Dendritic cell treated with granulocyte-macrophage colony-stimulating factor and Interleukin-4, amounts not matched to agents 40 ng/mL and 50 ng/mL, for 4 days (primary cell): ENCODE measurements around the gene MTRFR.
A peak's percentile ranks its signal among the peaks of the same experiment; 100 is the strongest.

ENCODE experiments used
- H3K27ac Mint-ChIP-seq: one replicate; pipeline ENCODE4 v1.8.0; 2022; ENCODE audit warnings: mild to moderate bottlenecking, mixed read lengths
- H3K27me3 Mint-ChIP-seq: one replicate; pipeline ENCODE4 v1.8.0; 2022; ENCODE audit warnings: mild to moderate bottlenecking, mixed read lengths
- H3K36me3 Mint-ChIP-seq: one replicate; pipeline ENCODE4 v1.8.0; 2022; ENCODE audit warnings: low read depth, mixed read lengths
- H3K4me1 Mint-ChIP-seq: one replicate; pipeline ENCODE4 v1.8.0; 2022; ENCODE audit warnings: low read depth, mixed read lengths
- H3K4me3 Mint-ChIP-seq: one replicate; pipeline ENCODE4 v1.8.0; 2022; ENCODE audit warnings: mild to moderate bottlenecking, moderate library complexity, mixed read lengths
- H3K9me3 Mint-ChIP-seq: one replicate; pipeline ENCODE4 v1.8.0; 2022; ENCODE audit warnings: mixed read lengths
- intact Hi-C: fragments of 100-400 bp; cut with micrococcal nuclease; formaldehyde crosslinking; loops from one replicate; pipeline ENCODE4 v1.15.0; 2022

MTRFR gene

DNA sequence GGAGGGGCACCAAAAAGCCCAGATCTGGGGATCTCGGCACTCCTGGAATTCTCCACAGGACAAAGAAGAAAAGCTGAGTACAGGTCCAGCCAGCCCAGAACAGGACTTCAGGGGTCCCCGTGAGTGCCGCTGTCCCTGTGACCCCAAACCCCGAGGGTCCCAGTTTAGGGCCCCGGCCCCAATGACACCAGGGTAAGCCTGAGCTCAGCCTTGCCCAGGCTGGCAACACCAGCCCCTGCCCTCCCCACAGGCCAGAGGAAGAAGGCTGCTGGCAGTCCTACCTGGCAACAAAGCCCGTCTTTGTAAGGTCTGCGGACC, 36.6 kb downstream of the MTRFR start:
- H3K27me3 Mint-ChIP-seq, result peaks cover 2% of the 10 kb centered on the region
- peak overlapping the region; percentile 83 for H3K4me3 Mint-ChIP-seq
- peaks cover 52% of the 10 kb centered on the region for H3K4me1 Mint-ChIP-seq
- H3K27ac Mint-ChIP-seq, result peak overlapping the region; percentile 73
- H3K9me3 Mint-ChIP-seq, result no peaks in the 10 kb centered on the region
- intact Hi-C loops, result loop anchor here (10.0 kb wide), 1 partner anchor 45 kb away; no protein-coding TSS in a partner anchor
- peaks cover 26% of the 10 kb centered on the region for H3K36me3 Mint-ChIP-seq

DNA sequence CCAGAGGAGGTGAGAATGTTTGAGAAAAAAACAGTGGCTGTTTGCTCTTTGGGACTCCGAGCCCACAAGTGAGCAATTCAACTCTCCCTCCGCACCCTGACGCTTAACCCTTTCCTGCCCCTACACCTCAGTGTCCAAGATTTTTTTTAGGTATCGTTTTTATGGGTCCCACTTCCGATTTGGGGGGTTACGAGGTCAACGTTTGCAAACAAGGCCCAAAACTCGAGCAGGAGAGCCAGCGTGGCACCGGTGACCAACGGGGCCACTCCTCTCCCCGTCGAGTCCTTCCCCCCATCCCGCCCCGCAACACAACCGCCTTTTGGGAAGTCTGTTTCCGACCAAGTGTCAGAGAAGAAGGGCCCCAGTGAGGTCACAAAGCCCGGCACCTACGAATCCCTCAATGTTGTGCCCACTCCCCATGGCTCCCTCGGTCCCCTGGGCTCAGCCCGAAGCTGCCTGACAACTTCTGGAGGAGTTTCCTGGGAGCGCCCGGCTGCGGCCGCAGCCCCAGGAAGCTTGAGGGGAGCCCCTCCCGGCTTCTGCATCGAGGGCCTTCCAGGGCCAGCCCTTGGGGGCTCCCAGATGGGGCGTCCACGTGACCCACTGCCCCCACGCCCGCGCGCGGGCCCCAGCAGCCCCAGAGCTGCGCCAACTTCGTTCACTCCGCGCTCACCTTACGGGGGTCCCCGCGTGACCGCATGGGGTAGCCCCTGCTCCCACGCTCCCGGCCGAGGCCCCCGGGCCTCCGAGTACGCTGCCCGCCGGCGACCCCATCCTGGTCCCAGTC, 37.2 kb downstream of the MTRFR start:
- intact Hi-C loops, result no loop called here
- Mint-ChIP-seq H3K9me3 (no peaks in the 10 kb centered on the region), H3K4me3 (peak overlapping the region; percentile 83), H3K27ac (peak overlapping the region; percentile 73), H3K27me3 (peaks cover 2% of the 10 kb centered on the region), H3K4me1 (peaks cover 50% of the 10 kb centered on the region), H3K36me3 (peaks cover 21% of the 10 kb centered on the region)

DNA sequence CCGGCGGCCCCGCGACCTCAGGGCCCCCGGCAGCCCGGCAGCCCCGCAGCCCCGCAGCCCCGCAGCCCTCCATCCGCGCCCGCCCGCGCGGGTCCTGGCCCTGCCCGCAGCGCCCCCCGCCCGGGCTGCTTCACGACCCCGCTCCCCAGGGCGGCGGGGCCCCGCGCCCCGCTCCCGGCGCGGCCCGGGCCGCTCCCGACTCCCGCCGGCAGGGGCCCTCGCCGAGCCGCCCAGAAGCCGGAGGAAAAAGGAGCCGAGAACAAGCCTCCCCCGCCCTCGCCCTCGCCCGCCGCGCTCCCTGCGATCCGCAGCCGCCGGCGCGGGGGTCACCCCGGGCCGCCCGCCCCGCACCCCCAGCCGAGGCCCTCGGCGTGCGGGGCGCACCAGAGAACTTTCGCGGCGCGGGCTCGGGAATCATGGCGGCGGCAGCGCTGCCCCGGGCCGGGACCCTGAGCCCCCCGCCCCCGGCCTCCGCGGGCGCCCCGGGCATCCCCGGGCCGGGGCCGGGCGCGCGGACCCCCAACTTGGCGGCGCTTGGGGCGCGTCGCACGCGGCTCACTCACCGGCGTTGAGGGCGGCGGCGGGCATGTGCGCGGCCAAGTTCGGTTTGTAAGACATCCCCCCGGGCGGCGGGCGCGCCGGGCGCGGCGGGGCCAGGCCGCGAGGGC, 37.9 kb downstream of the MTRFR start:
- Mint-ChIP-seq H3K27me3 (peaks cover 2% of the 10 kb centered on the region), H3K4me1 (peaks cover 43% of the 10 kb centered on the region), H3K4me3 (peak overlapping the region; percentile 83), H3K9me3 (no peaks in the 10 kb centered on the region), H3K36me3 (peaks cover 13% of the 10 kb centered on the region), H3K27ac (no peak overlapping the region)
- intact Hi-C loops, result no loop called here

DNA sequence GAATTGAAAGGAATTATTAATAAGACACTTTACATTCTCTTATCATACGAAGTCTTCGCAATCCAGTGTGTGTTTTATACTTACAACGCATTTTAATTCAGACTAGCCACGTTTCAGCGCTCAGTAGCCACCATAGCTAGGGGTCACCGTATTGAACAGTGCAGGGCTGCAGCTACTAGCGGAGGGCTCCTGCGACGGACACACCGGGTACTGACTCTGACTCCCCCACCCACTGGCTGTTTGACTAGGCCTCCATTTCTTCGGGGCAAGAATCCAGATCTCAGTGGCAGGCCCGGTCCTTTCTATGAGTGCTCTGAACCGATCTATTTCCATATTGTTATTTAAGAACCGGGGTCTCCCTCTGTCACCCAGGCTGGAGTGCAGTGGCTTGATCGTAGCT, 39.9 kb downstream of the MTRFR start:
- intact Hi-C loops, result no loop called here
- no peaks in the 10 kb centered on the region for H3K36me3 Mint-ChIP-seq
- H3K27me3 Mint-ChIP-seq, result peaks cover 2% of the 10 kb centered on the region
- H3K27ac Mint-ChIP-seq, result no peak overlapping the region
- peaks cover 29% of the 10 kb centered on the region for H3K4me1 Mint-ChIP-seq
- no peaks in the 10 kb centered on the region for H3K9me3 Mint-ChIP-seq
- H3K4me3 Mint-ChIP-seq, result no peak overlapping the region

DNA sequence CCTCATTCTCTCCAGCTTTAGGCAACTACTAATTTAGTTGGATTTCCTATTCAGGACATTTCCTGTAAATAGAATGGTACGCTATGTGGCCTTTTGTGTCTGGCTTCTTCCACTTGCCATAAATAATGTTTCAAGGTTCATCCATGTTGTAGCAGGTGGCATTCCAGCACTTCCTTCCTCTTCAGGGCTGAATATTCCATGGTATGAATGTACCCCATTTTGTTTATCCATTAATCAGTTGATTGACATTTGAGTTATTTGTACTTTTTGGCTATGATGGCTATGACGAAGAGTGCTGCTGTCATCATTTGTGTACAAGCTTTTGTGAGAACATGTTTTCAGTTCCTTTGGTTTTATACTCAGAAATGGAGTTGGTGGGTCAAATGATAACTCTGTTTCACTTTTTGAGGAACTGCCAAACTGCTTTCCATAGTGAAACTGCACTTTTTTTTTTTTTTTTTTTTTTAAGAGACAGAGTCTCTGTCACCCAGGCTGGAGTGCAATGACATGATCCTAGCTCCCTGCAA, 44.9 kb downstream of the MTRFR start:
- intact Hi-C loops, result no loop called here
- Mint-ChIP-seq H3K27me3 (peaks cover 2% of the 10 kb centered on the region), H3K27ac (peak overlapping the region; percentile 96), H3K36me3 (no peaks in the 10 kb centered on the region), H3K9me3 (no peaks in the 10 kb centered on the region), H3K4me1 (peaks cover 5% of the 10 kb centered on the region), H3K4me3 (peak overlapping the region; percentile 48)

DNA sequence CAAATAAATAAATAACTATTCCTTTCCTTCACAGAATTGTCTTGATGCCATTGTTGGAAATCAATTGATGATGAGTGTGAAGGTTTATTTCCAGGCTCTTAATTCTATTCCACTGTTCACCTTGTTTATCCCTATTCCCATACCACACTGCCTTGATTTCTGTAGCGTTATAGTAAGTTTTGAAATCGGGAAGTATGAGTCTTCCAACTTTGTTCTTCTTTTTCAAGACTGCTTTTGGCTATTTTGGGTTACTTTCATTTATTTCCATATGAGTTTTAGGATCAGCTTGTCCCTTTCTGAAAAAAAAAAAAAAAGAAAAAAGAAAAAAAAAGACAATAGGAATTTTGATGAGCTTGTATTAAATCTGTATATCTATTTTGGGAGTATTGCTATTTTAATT, 47.7 kb downstream of the MTRFR start:
- H3K36me3 Mint-ChIP-seq, result no peaks in the 10 kb centered on the region
- H3K4me1 Mint-ChIP-seq, result peaks cover 5% of the 10 kb centered on the region
- H3K4me3 Mint-ChIP-seq, result no peak overlapping the region
- intact Hi-C loops, result no loop called here
- peak overlapping the region; percentile 45 for H3K27ac Mint-ChIP-seq
- no peaks in the 10 kb centered on the region for H3K9me3 Mint-ChIP-seq
- no peaks in the 10 kb centered on the region for H3K27me3 Mint-ChIP-seq

DNA sequence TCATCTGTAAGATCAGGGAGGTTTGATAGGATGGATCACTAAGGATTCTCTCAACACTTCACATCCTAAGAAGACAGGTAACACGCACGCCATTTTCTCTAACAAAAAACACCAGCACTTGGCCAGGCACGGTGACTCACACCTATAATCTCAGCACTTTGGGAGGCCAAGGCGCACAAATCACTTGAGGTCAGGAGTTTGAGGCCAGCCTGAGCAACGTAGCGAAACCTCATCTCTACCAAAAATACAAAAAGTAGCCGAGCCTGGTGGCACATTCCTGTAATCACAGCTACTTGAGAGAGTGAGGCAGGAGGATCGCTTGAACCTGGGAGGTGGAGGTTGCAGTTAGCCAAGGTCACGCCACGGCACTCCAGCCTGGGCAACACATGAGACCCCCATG, 48.9 kb downstream of the MTRFR start:
- Mint-ChIP-seq H3K9me3 (no peaks in the 10 kb centered on the region), H3K27ac (no peak overlapping the region), H3K27me3 (no peaks in the 10 kb centered on the region), H3K36me3 (no peaks in the 10 kb centered on the region), H3K4me3 (no peak overlapping the region), H3K4me1 (peaks cover 5% of the 10 kb centered on the region)
- intact Hi-C loops, result no loop called here

DNA sequence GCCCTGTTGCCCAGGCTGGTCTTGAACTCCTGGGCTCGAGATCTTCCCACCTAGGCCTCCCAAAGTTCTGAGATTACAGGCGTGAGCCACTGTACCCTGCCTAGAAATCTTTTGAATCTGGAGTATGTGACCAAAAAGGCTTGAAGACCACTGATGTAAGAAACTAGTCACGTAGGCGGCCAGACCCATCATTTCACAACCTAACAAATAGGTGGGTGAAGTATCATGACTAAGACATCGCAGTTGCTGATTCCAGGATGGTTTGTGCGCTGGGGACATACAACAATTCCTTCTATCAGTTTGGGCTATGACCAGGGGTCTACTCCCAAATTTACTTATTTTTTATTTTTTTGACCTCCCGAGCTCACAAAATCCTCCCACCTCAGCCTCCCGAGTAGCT, 50.2 kb downstream of the MTRFR start:
- peaks cover 1% of the 10 kb centered on the region for H3K36me3 Mint-ChIP-seq
- no peak overlapping the region for H3K27ac Mint-ChIP-seq
- no peaks in the 10 kb centered on the region for H3K27me3 Mint-ChIP-seq
- no peaks in the 10 kb centered on the region for H3K9me3 Mint-ChIP-seq
- H3K4me1 Mint-ChIP-seq, result no peaks in the 10 kb centered on the region
- intact Hi-C loops, result no loop called here
- no peak overlapping the region for H3K4me3 Mint-ChIP-seq

DNA sequence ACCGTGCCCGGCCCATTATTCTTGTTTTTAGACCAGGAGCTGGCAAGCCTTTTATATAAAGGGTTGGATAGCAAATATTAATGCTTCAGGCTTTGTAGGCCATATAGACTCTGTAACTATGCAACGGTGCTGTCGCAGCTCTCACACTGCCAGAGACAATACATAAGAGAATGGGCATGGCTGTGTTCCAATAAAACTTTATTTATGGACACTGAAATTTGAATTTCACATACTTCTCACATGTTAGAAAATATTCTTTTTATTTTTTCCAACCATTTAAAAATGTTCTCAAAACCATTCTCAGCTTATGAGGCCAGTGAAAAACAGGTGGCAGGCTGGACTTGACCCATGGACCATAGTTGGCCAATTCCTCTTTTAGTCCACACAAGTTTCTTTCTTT, 51.4 kb downstream of the MTRFR start:
- peaks cover 12% of the 10 kb centered on the region for H3K36me3 Mint-ChIP-seq
- no peak overlapping the region for H3K27ac Mint-ChIP-seq
- intact Hi-C loops, result no loop called here
- H3K4me3 Mint-ChIP-seq, result no peak overlapping the region
- H3K9me3 Mint-ChIP-seq, result no peaks in the 10 kb centered on the region
- no peaks in the 10 kb centered on the region for H3K27me3 Mint-ChIP-seq
- H3K4me1 Mint-ChIP-seq, result no peaks in the 10 kb centered on the region

DNA sequence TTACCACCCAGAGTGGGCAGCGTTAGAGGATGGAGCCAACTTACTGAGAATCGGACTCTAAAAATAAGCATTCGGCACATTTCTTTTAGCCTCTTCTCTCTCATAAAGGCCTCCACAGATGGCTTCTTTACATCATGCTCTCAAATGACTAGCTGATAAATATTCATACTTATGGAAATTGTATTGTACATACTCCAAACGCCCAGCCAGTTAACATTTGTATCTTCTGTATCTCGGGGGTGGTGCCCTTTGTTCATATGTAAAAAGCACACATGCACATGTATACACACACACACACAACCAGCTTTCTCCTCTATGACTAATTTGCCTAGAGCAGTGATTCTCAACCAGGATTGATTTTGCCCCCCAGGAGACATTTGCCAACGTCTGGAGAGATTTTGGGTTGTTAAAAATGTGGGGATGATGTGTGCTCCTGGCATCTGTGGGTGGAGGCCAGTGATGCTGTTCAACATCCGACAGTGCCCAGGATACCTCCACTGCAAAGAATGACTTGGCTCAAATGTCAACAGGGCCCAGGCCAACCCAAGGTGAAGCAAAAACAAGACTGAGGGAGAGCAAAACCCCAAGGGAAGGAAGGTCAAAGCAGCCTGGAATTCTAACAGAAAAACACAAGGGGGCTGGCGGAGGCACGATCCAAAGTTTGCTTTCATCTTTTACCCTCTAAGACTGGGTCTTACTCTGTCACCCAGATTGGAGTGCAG, 53.6 kb downstream of the MTRFR start:
- Mint-ChIP-seq H3K27me3 (no peaks in the 10 kb centered on the region), H3K27ac (no peak overlapping the region), H3K9me3 (no peaks in the 10 kb centered on the region), H3K4me1 (no peaks in the 10 kb centered on the region), H3K36me3 (peaks cover 33% of the 10 kb centered on the region), H3K4me3 (no peak overlapping the region)
- intact Hi-C loops, result no loop called here

DNA sequence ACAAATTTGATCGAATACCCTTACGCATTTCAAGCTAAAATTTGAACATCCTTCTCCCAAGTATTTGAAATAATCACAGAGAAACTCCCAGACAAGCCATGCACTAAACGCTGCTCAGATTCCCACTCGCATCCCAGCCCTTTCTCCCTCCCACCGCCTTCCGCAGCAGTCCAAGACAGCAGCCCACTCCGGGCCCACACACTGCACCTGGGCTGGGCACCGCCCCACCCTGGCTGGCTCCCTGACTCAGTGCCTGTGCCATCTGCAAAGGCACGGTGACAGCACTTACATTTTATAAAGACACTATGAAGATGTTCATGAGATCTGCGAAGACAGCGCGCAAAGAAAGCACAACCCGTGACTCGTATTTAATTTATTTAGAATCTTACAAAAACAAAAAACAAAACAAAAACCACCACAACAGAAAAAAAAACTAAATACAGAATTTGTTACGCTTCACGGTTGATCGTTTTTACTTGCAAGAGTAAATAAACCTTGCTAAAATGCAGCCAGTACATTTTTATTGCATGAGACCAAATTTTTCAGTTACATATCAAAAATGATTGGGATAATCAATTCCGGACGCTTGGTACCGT, 55.6 kb downstream of the MTRFR start:
- no peak overlapping the region for H3K27ac Mint-ChIP-seq

DNA sequence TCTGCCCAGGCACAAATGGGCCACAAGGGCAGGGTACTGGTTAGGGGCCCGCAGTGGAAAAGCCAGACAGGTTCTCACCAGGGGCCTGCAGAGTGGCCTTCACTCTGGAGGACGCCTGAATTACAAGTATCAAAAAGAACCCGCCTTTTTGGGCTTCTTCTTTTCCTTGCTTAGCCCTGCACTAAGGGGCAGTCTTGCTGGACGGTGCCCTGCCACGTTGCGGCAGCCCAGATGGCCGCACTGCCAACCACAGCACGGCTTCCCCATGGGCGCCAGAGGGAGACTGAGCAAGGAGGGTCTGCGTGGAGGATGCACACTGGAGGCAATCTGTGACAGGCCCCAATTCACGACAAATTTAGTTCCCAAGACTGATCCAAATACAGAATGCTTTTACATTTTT, 56.7 kb downstream of the MTRFR start:
- intact Hi-C loops, result no loop called here
- Mint-ChIP-seq H3K4me1 (no peaks in the 10 kb centered on the region), H3K9me3 (no peaks in the 10 kb centered on the region), H3K36me3 (peaks cover 58% of the 10 kb centered on the region), H3K4me3 (no peak overlapping the region), H3K27me3 (no peaks in the 10 kb centered on the region), H3K27ac (no peak overlapping the region)

More for the DNA sequence above, 55.6 kb downstream of the MTRFR start:
- no peaks in the 10 kb centered on the region for H3K27me3 Mint-ChIP-seq
- H3K4me3 Mint-ChIP-seq, result no peak overlapping the region
- intact Hi-C loops, result no loop called here
- H3K4me1 Mint-ChIP-seq, result no peaks in the 10 kb centered on the region
- no peaks in the 10 kb centered on the region for H3K9me3 Mint-ChIP-seq
- H3K36me3 Mint-ChIP-seq, result peaks cover 49% of the 10 kb centered on the region

DNA sequence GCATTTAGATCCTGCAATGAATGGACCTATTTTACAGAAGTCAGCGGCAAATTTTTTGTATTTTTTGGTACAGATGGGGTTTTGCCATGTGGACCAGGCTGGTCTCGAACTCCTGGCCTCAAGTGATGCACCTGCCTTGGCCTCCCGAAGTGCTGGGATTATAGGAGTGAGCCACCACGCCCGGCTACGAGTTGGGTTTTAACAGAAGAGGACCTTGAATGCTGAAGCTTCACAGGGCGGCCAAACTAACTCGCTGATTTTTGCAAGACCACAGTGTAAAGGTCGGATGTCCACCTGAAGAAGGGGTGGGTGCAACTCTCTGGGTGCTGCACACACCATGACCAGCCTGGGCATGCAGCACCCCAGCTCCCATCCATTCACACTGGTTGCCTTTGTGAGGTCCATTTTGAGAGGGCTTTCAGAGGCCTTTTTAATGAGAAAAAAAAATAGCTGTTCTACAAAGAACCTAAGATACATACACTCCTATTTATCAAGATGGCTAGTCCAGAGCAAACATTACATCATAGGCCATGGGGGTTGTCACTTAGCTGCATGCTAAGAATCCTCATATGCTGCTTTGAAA, 60.0 kb downstream of the MTRFR start:
- no peaks in the 10 kb centered on the region for H3K27me3 Mint-ChIP-seq
- intact Hi-C loops, result no loop called here
- no peak overlapping the region for H3K4me3 Mint-ChIP-seq
- H3K27ac Mint-ChIP-seq, result no peak overlapping the region
- peaks cover 89% of the 10 kb centered on the region for H3K36me3 Mint-ChIP-seq
- H3K9me3 Mint-ChIP-seq, result no peaks in the 10 kb centered on the region
- H3K4me1 Mint-ChIP-seq, result no peaks in the 10 kb centered on the region
